Neural cell (in vitro differentiated cells): ENCODE results near the gene HECW1. TPM values are rescaled to one million over a fixed set of nuclear protein-coding genes. Genes with fewer than 3 reads are reported as not detected.

Experiments used
- H2AFZ ChIP-seq: fragments of 200-600, 300-800 bp; sonication (generic), shearing (Covaris generic); 2 replicates; pipeline ENCODE4 v1.6.0; 2014; ENCODE audit warnings: low read depth, mild to moderate bottlenecking, antibody characterized with exemption, low read length, moderate library complexity
- H3F3A ChIP-seq: fragments of 200-600 bp; shearing (Covaris generic); 2 replicates; pipeline ENCODE4 v1.6.1; 2016; ENCODE audit warnings: mild to moderate bottlenecking, moderate library complexity, mixed read lengths, antibody characterized with exemption, low read length; ENCODE audit not compliant: insufficient read depth, poor library complexity, severe bottlenecking
- H3K27ac ChIP-seq: fragments of 200-600, 300-800 bp; sonication (generic), shearing (Covaris generic); 2 replicates; pipeline ENCODE4 v1.5.1; 2014; ENCODE audit warnings: mild to moderate bottlenecking, low read length, moderate library complexity
- H3K27me3 ChIP-seq: fragments of 300-800, 200-600 bp; sonication (generic), shearing (Covaris generic); 2 replicates; pipeline ENCODE4 v1.6.0; 2014; ENCODE audit warnings: mild to moderate bottlenecking, low read depth, low read length, moderate library complexity; ENCODE audit not compliant: insufficient read depth
- H3K36me3 ChIP-seq: fragments of 300-800, 200-600 bp; sonication (generic), shearing (Covaris generic); 2 replicates; pipeline ENCODE4 v1.5.1; 2014; ENCODE audit warnings: mild to moderate bottlenecking, antibody characterized with exemption, low read length, moderate library complexity; ENCODE audit not compliant: insufficient read depth
- H3K4me2 ChIP-seq: fragments of 300-800, 200-600 bp; sonication (generic), shearing (Covaris generic); 2 replicates; pipeline ENCODE4 v1.6.0; 2014; ENCODE audit warnings: mild to moderate bottlenecking, low read length
- H3K4me3 ChIP-seq: fragments of 300-800, 200-600 bp; sonication (generic), shearing (Covaris generic); 2 replicates; pipeline ENCODE4 v1.5.1; 2014; ENCODE audit warnings: mild to moderate bottlenecking, low read length, moderate library complexity
- H3K79me2 ChIP-seq: fragments of 200-600 bp; shearing (Covaris generic); replicated peaks from 2 replicates; pipeline ENCODE4 v1.6.0; 2014; ENCODE audit warnings: mild to moderate bottlenecking, low read length, moderate library complexity; ENCODE audit not compliant: insufficient read depth
- H3K9ac ChIP-seq: fragments of 300-800, 200-600 bp; sonication (generic), shearing (Covaris generic); 2 replicates; pipeline ENCODE4 v1.6.1; 2016; ENCODE audit warnings: mild to moderate bottlenecking, low read length, mixed read lengths
- H3K9me2 ChIP-seq: fragments of 200-600 bp; shearing (Covaris generic); 2 replicates; pipeline ENCODE4 v1.6.1; 2016; ENCODE audit warnings: mild to moderate bottlenecking, low read length, mixed read lengths; ENCODE audit not compliant: insufficient read depth
- H3K9me3 ChIP-seq: fragments of 200-600, 300-800 bp; sonication (generic), shearing (Covaris generic); 2 replicates; pipeline ENCODE4 v1.6.1; 2016; ENCODE audit warnings: mild to moderate bottlenecking, mixed run types, low read length, moderate library complexity, mixed read lengths
- H4K20me1 ChIP-seq: fragments of 200-600 bp; shearing (Covaris generic); 2 replicates; pipeline ENCODE4 v1.6.1; 2016; ENCODE audit warnings: mild to moderate bottlenecking, mixed run types; ENCODE audit not compliant: insufficient read depth
- CTCF ChIP-seq: fragments of 450-650 bp; IDR thresholded peaks from 2 replicates; pipeline ENCODE4 v1.5.1; 2014; ENCODE audit warnings: antibody characterized with exemption, mild to moderate bottlenecking, moderate library complexity; ENCODE audit not compliant: poor library complexity, severe bottlenecking
- EP300 ChIP-seq: fragments of 450-650 bp; conservative IDR thresholded peaks from 2 replicates; pipeline ENCODE4 v1.6.1; 2014; ENCODE audit warnings: antibody characterized with exemption, mild to moderate bottlenecking, moderate library complexity; ENCODE audit not compliant: poor library complexity, severe bottlenecking
- EZH2 ChIP-seq: fragments of 200-600, 300-800 bp; shearing (Covaris generic), sonication (generic); IDR thresholded peaks from 2 replicates; pipeline ENCODE4 v1.6.1; 2014; ENCODE audit warnings: antibody characterized with exemption, low read length, borderline replicate concordance, mild to moderate bottlenecking; ENCODE audit not compliant: insufficient read depth, poor library complexity, severe bottlenecking
- MXI1 ChIP-seq: fragments of 450-650 bp; conservative IDR thresholded peaks from 2 replicates; pipeline ENCODE4 v1.6.1; 2014; ENCODE audit warnings: antibody characterized with exemption, mild to moderate bottlenecking; ENCODE audit not compliant: poor library complexity, severe bottlenecking
- POLR2AphosphoS5 ChIP-seq: IDR thresholded peaks from 2 replicates; pipeline ENCODE4 v1.6.1; 2012
- RAD21 ChIP-seq: fragments of 450-650 bp; conservative IDR thresholded peaks from 2 replicates; pipeline ENCODE4 v1.6.1; 2014; ENCODE audit warnings: antibody characterized with exemption, mild to moderate bottlenecking, moderate library complexity
- REST ChIP-seq: IDR thresholded peaks from 2 replicates; pipeline ENCODE4 v1.6.1; 2012; ENCODE audit warnings: borderline replicate concordance
- SMC3 ChIP-seq: fragments of 450-650 bp; conservative IDR thresholded peaks from 2 replicates; pipeline ENCODE4 v1.6.1; 2014; ENCODE audit warnings: antibody characterized with exemption, mild to moderate bottlenecking, moderate library complexity; ENCODE audit not compliant: poor library complexity
- TAF1 ChIP-seq: IDR thresholded peaks from 2 replicates; pipeline ENCODE4 v1.6.1; 2012; ENCODE audit warnings: low read depth
- polyA plus RNA-seq: library from polyadenylated mRNA; depleted of rRNA; stranded (reverse); fragments of >200 nt; gene quantifications from 2 replicates; pipeline ENCODE4 v1.2.3, GENCODE V29; 2014

Gene HECW1
- polyA plus RNA-seq, 1 donor from 2014 or later, result 13.8 TPM

- H3K79me2 ChIP-seq, result no peaks in the 10 kb centered on the region
- H3K4me3 ChIP-seq, result no peak overlapping the region
- no peaks in the 10 kb centered on the region for H3K9me2 ChIP-seq
- no peak overlapping the region for H3K9ac ChIP-seq
- peaks cover 4% of the 10 kb centered on the region for H3K36me3 ChIP-seq
- H4K20me1 ChIP-seq, result no peaks in the 10 kb centered on the region
- H3F3A ChIP-seq, result no peaks in the 10 kb centered on the region
- H3K4me2 ChIP-seq, result no peak overlapping the region
- TF ChIP-seq RAD21 (no peak), CTCF (no peak), SMC3 (no peak), TAF1 (no peak), EZH2 (no peak), REST (no peak), EP300 (no peak), MXI1 (no peak)
- no peaks in the 10 kb centered on the region for H3K9me3 ChIP-seq
- no peak overlapping the region for H3K27ac ChIP-seq
- H2AFZ ChIP-seq, result no peak overlapping the region
- H3K27me3 ChIP-seq, result no peaks in the 10 kb centered on the region
Observed at GRCh38 chr7:43142703-43143102, 30.3 kb downstream of the HECW1 start.

GRCh38 chr7:43143918-43144589 lies 31.6 kb downstream of the HECW1 start:
- peaks cover 4% of the 10 kb centered on the region for H3K36me3 ChIP-seq
- no peak for TF ChIP-seq TAF1
- no peak for TF ChIP-seq CTCF
- TF ChIP-seq RAD21, result no peak
- TF ChIP-seq EZH2, result no peak
- TF ChIP-seq REST, result no peak
- no peak for TF ChIP-seq MXI1
- no peak for TF ChIP-seq EP300
- TF ChIP-seq POLR2AphosphoS5, result no peak
- no peak for TF ChIP-seq SMC3
- no peak overlapping the region for H3K27ac ChIP-seq
- no peak overlapping the region for H3K4me2 ChIP-seq
- no peak overlapping the region for H3K9ac ChIP-seq
- no peaks in the 10 kb centered on the region for H4K20me1 ChIP-seq
- H3K9me3 ChIP-seq, result no peaks in the 10 kb centered on the region
- H3K4me3 ChIP-seq, result no peak overlapping the region
- H3K9me2 ChIP-seq, result no peaks in the 10 kb centered on the region
- H3K79me2 ChIP-seq, result no peaks in the 10 kb centered on the region
- H3F3A ChIP-seq, result no peaks in the 10 kb centered on the region
- H3K27me3 ChIP-seq, result no peaks in the 10 kb centered on the region
- H2AFZ ChIP-seq, result no peak overlapping the region
